HK-2 (cell line): Measurements from ENCODE around the gene JKAMP.

Experiments
- DNase-seq: peaks from one replicate; pipeline ENCODE4 v3.0.0-alpha.2; 2018; ENCODE audit not compliant: unreplicated experiment

Gene JKAMP

GRCh38 chr14:59481407-59481806 is 2.9 kb upstream of the JKAMP start:
- no peak for DNase-seq

GRCh38 chr14:59481871-59482540 is 2.3 kb upstream of the JKAMP start:
- DNase-seq: no peak

- peak; percentile 66 for DNase-seq
These were observed 1.6 kb upstream of the JKAMP start for GRCh38 chr14:59482541-59483331.

GRCh38 chr14:59483363-59483762 is 954 bp upstream of the JKAMP start:
- DNase-seq: peak; percentile 72

GRCh38 chr14:59484639-59485175 is 390 bp downstream of the JKAMP start:
- no peak for DNase-seq

GRCh38 chr14:59490756-59491155 is 6.4 kb downstream of the JKAMP start:
- no peak for DNase-seq

GRCh38 chr14:59492384-59492783 is 8.1 kb downstream of the JKAMP start:
- no peak for DNase-seq

- DNase-seq: no peak
These were observed 16.4 kb downstream of the JKAMP start for GRCh38 chr14:59500732-59501131.

- DNase-seq: no peak
These were observed 18.9 kb downstream of the JKAMP start for GRCh38 chr14:59503256-59503655.

GRCh38 chr14:59507063-59507751 is 22.9 kb downstream of the JKAMP start:
- peak; percentile 38 for DNase-seq

- no peak for DNase-seq
These were observed 23.4 kb downstream of the JKAMP start for GRCh38 chr14:59507752-59508103.

GRCh38 chr14:59509101-59509500 is 24.8 kb downstream of the JKAMP start:
- no peak for DNase-seq

GRCh38 chr14:59510001-59510400 is 25.7 kb downstream of the JKAMP start:
- no peak for DNase-seq

- DNase-seq: no peak
These were observed 26.6 kb downstream of the JKAMP start for GRCh38 chr14:59510966-59511365.

- no peak for DNase-seq
These were observed 27.7 kb downstream of the JKAMP start for GRCh38 chr14:59511916-59512575.

GRCh38 chr14:59520224-59520623 is 35.9 kb downstream of the JKAMP start:
- DNase-seq: no peak

GRCh38 chr14:59529189-59529588 is 44.9 kb downstream of the JKAMP start:
- DNase-seq: no peak

- no peak for DNase-seq
These were observed 46.0 kb downstream of the JKAMP start for GRCh38 chr14:59530349-59530748.

- no peak for DNase-seq
These were observed 48.1 kb downstream of the JKAMP start for GRCh38 chr14:59532419-59532818.

- DNase-seq: no peak
These were observed 50.2 kb downstream of the JKAMP start for GRCh38 chr14:59534361-59534987.

GRCh38 chr14:59537476-59537875 is 53.2 kb downstream of the JKAMP start:
- DNase-seq: no peak

- DNase-seq: no peak
These were observed 54.6 kb downstream of the JKAMP start for GRCh38 chr14:59538936-59539335.
